DND-41 (cell line): ENCODE data around the gene LRRC74A.

ENCODE experiments used
- EZH2 ChIP-seq: IDR thresholded peaks from 3 replicates; pipeline ENCODE4 v1.6.1; 2012; ENCODE audit warnings: borderline replicate concordance, low read depth, mild to moderate bottlenecking, moderate library complexity, low read length, inconsistent platforms; ENCODE audit not compliant: severe bottlenecking
- TF ChIP-seq, protein P1 (sequence below): IDR thresholded peaks from 2 replicates; pipeline ENCODE4 v1.5.1; 2012; ENCODE audit warnings: borderline replicate concordance, low read length, moderate library complexity, mild to moderate bottlenecking; ENCODE audit not compliant: poor library complexity, severe bottlenecking; ENCODE audit errors: extremely low read depth

DNA sequence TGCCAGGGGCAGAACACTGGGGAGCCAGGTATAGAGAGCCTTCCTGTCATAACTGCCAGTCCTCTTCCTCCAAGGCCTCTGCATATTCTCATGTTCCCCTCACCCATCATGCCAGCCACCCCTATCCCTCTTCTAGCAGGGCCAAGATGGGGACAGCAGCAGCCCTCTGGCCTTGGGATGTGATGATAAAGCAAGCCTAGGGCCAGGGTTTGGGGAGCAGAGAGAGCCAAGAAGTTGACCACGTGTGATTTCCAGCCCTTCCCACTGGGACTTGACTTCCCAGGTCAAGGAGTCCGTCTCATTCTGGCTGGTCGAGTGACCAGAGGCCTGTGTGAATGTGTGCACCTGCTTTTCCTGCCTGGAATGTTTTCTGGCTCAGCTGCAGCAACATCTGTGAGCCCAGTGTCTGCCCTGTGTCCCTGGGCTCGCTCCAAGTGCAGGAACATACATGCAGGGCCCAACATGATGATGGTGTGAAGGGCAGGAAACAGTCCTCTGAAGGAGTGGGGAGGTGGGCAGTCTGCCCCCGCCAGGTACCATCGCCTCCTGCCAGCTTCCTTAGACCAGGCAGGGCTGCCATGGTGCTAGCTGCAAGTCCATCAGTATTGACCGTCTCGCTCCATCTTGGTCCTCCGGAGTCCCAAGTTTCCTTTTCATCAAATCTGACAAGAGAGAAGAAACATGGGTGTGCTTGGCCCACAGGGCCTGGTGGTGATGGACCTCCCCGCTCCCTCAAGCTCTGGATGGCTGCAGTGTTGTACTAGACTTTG, 43.9 kb upstream of the LRRC74A start:
- TF ChIP-seq, protein P1, sequence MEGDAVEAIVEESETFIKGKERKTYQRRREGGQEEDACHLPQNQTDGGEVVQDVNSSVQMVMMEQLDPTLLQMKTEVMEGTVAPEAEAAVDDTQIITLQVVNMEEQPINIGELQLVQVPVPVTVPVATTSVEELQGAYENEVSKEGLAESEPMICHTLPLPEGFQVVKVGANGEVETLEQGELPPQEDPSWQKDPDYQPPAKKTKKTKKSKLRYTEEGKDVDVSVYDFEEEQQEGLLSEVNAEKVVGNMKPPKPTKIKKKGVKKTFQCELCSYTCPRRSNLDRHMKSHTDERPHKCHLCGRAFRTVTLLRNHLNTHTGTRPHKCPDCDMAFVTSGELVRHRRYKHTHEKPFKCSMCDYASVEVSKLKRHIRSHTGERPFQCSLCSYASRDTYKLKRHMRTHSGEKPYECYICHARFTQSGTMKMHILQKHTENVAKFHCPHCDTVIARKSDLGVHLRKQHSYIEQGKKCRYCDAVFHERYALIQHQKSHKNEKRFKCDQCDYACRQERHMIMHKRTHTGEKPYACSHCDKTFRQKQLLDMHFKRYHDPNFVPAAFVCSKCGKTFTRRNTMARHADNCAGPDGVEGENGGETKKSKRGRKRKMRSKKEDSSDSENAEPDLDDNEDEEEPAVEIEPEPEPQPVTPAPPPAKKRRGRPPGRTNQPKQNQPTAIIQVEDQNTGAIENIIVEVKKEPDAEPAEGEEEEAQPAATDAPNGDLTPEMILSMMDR = no peak
- no peak for TF ChIP-seq EZH2
